LNCaP clone FGC (cell line): ENCODE measurements around the gene CEBPB.

Experiments
- DNase-seq: peaks from one replicate; pipeline ENCODE4 v3.0.0-alpha.2; 2011; ENCODE audit warnings: low read depth
- H3K4me3 ChIP-seq: 2 replicates; pipeline ENCODE4 v1.5.1; 2011; ENCODE audit warnings: mild to moderate bottlenecking, low read depth, low read length, control low read depth
- CTCF ChIP-seq: IDR thresholded peaks from 2 replicates; pipeline ENCODE4 v1.5.1; 2012; ENCODE audit warnings: mild to moderate bottlenecking; ENCODE audit not compliant: control insufficient read depth, insufficient read depth; ENCODE audit errors: extremely low read depth

The CEBPB gene

GRCh38 chr20:50215101-50215690, 24.6 kb downstream of the CEBPB start:
- TF ChIP-seq CTCF, result no peak
- no peak for DNase-seq
- no peak overlapping the region for H3K4me3 ChIP-seq

GRCh38 chr20:50215926-50216325, 25.3 kb downstream of the CEBPB start:
- no peak overlapping the region for H3K4me3 ChIP-seq
- no peak for TF ChIP-seq CTCF
- no peak for DNase-seq

- TF ChIP-seq CTCF, result no peak
- no peak for DNase-seq
- H3K4me3 ChIP-seq, result no peak overlapping the region
Measured at GRCh38 chr20:50216543-50217206, 26.0 kb downstream of the CEBPB start.

GRCh38 chr20:50217207-50217949, 26.7 kb downstream of the CEBPB start:
- H3K4me3 ChIP-seq, result no peak overlapping the region
- DNase-seq, result no peak
- no peak for TF ChIP-seq CTCF

GRCh38 chr20:50218987-50219435, 28.4 kb downstream of the CEBPB start:
- TF ChIP-seq CTCF, result no peak
- H3K4me3 ChIP-seq, result no peak overlapping the region
- no peak for DNase-seq

- no peak overlapping the region for H3K4me3 ChIP-seq
- DNase-seq, result no peak
- TF ChIP-seq CTCF, result no peak
Measured at GRCh38 chr20:50219600-50219999, 29.0 kb downstream of the CEBPB start.
